ENCODE results near the gene GSTO1.

GSTO1 gene

DNA sequence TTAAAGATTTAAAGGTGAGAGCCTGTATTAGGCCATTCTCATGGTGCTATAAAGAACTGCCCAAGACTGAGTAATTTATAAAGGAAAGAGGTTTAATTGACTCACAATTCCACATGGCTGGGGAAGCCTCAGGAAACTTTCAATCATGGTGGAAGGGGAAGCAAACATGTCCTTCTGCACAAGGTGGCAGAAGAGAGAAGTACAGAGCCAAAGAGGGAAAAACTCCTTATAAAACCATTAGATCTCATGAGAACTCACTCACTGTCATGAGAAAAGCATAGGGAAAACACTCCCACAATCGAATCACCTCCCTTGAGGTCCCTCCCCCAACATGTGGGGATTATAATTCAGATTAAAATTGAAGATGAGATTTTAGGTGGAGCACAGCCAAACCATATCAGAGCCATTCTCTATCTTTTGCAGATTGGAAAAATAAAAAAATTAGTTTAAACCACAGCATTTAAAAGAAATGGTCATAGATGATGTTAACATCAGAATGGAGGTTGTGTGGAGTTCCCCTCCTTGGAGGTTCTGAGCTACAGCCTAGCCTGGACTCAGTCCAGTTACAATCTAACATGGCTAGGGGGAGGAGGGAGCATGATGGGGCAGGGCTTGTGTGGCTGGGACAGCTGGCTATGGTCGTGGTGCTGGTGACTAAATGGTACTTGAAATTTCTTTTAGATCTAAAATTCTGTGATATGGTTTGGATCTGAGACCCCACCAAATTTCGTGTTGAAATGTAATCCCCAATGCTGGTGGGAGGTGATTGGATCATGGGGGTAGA is 47.4 kb downstream of the GSTO1 start:
- no peak overlapping the region for H3K4me3 ChIP-seq (ENCODE audit: low read depth, low read length)

GRCh38 chr10:104303594-104304355 is 49.1 kb downstream of the GSTO1 start:
- no peak overlapping the region for H3K4me3 ChIP-seq (ENCODE audit: low read depth, low read length)

- no peak overlapping the region for H3K4me3 ChIP-seq (ENCODE audit: low read depth, low read length)
These were observed 49.7 kb downstream of the GSTO1 start for GRCh38 chr10:104304356-104304745.

GRCh38 chr10:104304927-104305326 is 50.2 kb downstream of the GSTO1 start:
- H3K4me3 ChIP-seq (ENCODE audit: low read depth, low read length) = no peak overlapping the region

DNA sequence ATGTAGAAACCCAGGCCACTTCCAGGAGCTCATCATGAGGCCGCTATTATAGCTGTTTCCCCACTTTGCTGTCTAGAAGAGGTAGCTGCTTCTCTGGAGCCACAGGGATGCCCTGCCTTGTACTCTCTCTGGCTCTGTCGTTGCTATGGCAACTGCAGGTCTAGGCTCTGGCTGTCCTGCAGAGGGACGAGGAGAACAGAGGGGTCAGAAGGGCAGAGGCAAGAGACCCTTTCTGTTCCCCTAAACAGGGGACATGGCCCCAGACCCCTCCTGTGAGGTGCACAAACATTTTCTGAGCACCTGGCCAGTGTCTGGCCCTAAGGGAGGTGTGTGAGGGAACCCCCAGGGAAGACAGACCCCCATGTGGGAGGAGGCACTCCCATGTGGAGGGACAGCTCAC is 52.2 kb downstream of the GSTO1 start:
- H3K4me3 ChIP-seq (ENCODE audit: low read depth, low read length) = no peak overlapping the region

DNA sequence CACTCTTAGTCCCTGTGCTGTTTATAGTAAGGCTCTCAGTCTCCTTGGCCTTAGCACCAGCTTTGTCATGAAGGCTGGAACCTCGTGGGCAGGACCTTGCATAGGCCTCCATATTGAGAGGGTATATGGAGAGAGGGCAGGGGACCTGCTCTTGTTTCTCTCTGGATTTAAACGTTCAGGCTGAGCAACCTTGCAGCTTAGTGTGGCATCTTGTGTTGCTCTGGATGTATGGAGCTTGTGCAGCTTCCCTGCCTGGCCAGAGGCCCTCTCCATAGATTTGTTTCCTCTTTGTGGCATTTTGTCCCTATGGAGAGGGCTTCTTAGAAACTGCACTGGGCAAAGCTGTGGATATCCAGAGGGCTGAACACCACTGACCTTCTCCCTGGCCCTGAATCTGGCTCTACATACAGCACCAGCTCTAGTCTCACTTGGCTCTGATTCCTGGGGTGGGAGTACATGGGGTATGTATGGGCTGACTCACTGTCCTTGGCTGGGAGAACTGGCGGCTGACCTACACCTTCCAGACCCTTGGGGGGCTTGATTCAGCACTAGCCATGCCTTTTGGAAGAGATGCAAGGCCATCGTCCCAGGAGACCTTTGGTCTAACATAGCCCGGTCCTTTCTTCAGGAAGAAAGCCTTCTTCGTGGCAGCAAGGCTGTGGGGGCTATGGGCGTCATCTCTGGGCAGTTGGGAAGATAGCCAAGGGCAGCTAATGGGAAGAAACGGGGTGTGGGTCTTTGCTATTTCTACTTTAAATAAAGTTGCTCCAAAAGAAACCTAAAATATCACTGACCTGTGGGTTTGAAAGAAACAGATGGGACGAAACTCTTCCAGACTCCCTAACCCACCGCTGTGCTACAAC is 53.1 kb downstream of the GSTO1 start:
- no peak overlapping the region for H3K4me3 ChIP-seq (ENCODE audit: low read depth, low read length)

DNA sequence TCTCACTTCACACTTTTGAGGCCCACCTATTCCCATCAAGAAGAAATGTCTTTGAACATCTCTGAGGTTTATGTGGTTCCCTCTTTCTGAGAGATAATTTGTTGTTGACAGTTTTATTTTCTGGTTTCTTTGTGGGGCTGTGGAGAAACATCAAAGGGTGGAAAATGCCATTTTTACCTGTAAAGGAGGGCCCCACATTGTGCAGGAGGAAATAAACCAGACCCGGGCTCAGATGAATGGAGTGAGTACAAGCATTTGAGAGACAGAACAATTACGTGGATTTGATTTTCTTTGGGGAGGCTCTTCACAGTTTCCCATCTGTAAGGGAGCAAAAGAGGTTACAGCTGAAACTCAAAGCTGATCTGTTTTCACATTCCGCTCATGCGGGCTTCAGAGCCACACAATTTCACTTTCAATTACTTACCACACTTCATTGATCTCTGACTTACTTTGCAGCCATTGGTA is 53.8 kb downstream of the GSTO1 start:
- H3K4me3 ChIP-seq (ENCODE audit: low read depth, low read length) = no peak overlapping the region

DNA sequence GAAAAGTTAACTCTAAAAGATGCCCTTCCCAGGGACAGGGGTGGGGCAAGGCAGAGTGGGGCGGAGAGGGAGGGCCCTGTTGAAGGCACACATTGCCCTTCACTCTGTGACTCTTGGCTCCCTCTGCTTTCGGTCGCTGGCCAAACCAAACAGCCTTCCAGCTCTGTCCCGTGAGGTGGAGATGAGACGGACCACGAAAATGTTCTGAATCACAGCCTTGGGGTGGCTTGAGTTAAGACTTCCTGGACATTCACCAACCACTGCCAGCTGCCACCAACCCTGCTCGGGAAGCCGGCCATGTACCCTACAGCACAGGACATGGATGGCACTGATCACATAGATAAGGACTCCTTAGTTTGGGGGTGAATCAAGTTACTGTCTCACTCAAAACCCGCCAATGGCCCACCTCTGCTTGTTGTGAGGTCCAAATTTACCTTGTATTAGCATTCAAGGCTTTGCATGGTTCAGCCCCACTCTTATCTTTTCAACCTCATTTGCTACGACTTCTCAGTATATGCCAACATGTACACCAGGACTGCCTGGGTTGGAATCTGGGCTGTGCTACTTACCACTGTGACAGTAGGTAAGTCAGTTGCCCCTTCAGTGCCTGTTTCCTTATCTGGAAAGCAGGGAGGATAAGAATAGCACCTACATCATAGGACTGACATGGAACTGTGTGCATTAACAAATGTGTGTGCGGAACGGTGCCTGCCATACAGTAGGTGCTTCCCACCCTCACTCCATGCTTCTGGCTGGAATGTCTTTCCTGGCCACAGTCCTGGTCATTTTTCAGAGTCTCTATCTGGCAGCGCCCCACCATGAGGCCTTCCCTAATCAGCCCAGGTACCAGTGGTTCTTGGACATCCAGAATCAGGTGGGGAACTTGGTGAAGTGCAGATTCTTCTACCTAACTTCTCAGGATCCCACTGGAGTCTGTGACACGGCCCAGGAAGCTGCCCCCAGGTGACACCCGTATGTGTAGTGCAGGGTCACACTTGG is 55.6 kb downstream of the GSTO1 start:
- H3K4me3 ChIP-seq (ENCODE audit: low read depth, low read length) = no peak overlapping the region

DNA sequence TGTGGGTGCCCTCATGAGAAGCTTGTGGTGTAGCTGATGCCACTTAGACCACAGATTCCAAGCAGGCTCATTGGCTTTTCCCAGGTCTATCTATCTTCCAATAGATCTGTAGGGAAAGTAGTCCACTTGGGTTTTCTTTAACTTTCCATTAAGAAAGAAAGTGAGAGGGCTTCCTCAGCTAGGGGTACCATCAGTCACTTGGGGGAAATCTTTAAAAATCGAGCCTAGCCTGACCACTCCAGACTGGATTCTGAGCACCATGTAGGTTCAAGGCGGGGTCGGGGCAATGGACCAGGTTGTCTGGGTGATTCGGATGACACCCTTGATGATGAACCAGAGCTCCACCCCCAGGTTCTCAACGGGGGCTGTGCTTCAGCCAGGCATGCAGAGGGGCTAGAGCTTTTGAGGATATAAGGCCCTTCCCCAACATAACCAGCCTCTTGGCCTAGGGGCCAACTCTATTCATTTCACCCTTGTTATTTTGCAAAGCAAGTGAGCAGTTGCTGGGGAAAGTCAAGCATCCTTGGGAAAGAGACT is 56.6 kb downstream of the GSTO1 start:
- no peak overlapping the region for H3K4me3 ChIP-seq (ENCODE audit: low read depth, low read length)

GRCh38 chr10:104314591-104315485 is 60.1 kb downstream of the GSTO1 start:
- H3K4me3 ChIP-seq (ENCODE audit: low read depth, low read length) = no peak overlapping the region

- no peak overlapping the region for H3K4me3 ChIP-seq (ENCODE audit: low read depth, low read length)
These were observed 60.8 kb downstream of the GSTO1 start for GRCh38 chr10:104315486-104315921.

GRCh38 chr10:104316321-104317099 is 61.8 kb downstream of the GSTO1 start:
- no peak overlapping the region for H3K4me3 ChIP-seq (ENCODE audit: low read depth, low read length)

Measured in iPS-11a (cell line).